ENCODE data around the gene FHOD3.

DNA sequence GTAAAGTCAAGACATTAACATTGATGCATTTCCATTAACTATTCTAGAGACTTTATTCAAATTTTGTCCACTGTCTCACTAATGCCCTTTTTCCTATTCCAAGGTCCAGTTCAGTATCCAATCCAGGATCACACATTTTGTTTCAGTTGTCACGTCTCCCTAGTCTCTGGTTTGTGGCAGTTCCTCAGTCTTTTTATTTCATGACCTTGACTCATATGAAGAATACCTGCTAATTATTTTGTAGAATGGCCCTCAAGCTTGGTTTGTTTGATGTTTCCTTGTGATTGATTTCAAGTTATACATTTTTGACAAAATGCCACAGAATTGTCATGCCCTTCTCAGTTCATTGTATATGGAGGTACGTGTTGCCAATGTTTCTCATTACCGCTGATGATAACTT is 145.2 kb downstream of the FHOD3 start:
- TF ChIP-seq, protein P1, sequence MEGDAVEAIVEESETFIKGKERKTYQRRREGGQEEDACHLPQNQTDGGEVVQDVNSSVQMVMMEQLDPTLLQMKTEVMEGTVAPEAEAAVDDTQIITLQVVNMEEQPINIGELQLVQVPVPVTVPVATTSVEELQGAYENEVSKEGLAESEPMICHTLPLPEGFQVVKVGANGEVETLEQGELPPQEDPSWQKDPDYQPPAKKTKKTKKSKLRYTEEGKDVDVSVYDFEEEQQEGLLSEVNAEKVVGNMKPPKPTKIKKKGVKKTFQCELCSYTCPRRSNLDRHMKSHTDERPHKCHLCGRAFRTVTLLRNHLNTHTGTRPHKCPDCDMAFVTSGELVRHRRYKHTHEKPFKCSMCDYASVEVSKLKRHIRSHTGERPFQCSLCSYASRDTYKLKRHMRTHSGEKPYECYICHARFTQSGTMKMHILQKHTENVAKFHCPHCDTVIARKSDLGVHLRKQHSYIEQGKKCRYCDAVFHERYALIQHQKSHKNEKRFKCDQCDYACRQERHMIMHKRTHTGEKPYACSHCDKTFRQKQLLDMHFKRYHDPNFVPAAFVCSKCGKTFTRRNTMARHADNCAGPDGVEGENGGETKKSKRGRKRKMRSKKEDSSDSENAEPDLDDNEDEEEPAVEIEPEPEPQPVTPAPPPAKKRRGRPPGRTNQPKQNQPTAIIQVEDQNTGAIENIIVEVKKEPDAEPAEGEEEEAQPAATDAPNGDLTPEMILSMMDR (IDR thresholded peaks at IDR 0.05): no peak
- no peak for TF ChIP-seq POLR2A (IDR thresholded peaks at IDR 0.05)

Data from uterus (tissue), 2 donors.